ENCODE results near the gene SHE. TPM values are rescaled to one million over a fixed set of nuclear protein-coding genes. Genes with fewer than 3 reads are reported as not detected.

Gene SHE
- total RNA-seq, 1 donor from 2014 or later, result under 0.01 TPM

DNA sequence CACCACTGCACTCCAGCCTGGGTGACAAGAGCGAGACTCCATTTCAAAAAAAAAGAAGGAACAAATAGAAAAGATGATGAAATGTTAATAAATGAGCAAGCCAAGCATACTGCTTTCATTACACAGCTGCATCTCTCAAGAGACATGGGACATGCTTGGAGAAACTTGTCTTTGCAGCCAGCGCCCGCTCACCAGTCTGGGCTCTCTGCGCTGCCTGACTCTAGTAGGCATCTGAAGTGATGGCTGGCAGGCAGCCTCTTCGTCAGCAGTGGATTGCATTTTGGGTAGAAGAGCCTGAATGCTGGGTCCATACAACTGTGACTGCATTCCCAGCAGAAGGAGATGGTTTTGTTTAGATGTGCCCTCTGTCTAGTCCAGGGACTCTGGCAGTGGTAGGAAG lies 49.1 kb downstream of the SHE start:
- TF ChIP-seq CTCF (conservative IDR thresholded peaks at IDR 0.05; ENCODE audit: low read depth, low read length), result no peak
- H3K4me3 ChIP-seq (ENCODE audit: low read depth, low read length), result no peak overlapping the region
- DNase-seq (ENCODE audit: low read depth), result no peak

- TF ChIP-seq CTCF (conservative IDR thresholded peaks at IDR 0.05; ENCODE audit: low read depth, low read length), result no peak
- no peak for DNase-seq (ENCODE audit: low read depth)
- H3K4me3 ChIP-seq (ENCODE audit: low read depth, low read length), result no peak overlapping the region
These were observed 53.8 kb downstream of the SHE start for GRCh38 chr1:154448331-154448811.

GRCh38 chr1:154446789-154447188 lies 55.4 kb downstream of the SHE start:
- DNase-seq (ENCODE audit: low read depth), result no peak
- no peak overlapping the region for H3K4me3 ChIP-seq (ENCODE audit: low read depth, low read length)
- no peak for TF ChIP-seq CTCF (conservative IDR thresholded peaks at IDR 0.05; ENCODE audit: low read depth, low read length)

- H3K4me3 ChIP-seq (ENCODE audit: low read depth, low read length), result no peak overlapping the region
- TF ChIP-seq CTCF (conservative IDR thresholded peaks at IDR 0.05; ENCODE audit: low read depth, low read length), result no peak
- no peak for DNase-seq (ENCODE audit: low read depth)
These were observed 55.9 kb downstream of the SHE start for GRCh38 chr1:154446292-154446691.

- no peak overlapping the region for H3K4me3 ChIP-seq (ENCODE audit: low read depth, low read length)
- no peak for DNase-seq (ENCODE audit: low read depth)
- no peak for TF ChIP-seq CTCF (conservative IDR thresholded peaks at IDR 0.05; ENCODE audit: low read depth, low read length)
These were observed 57.2 kb downstream of the SHE start for GRCh38 chr1:154445040-154445472.

GRCh38 chr1:154443274-154444013 lies 58.8 kb downstream of the SHE start:
- no peak for TF ChIP-seq CTCF (conservative IDR thresholded peaks at IDR 0.05; ENCODE audit: low read depth, low read length)
- DNase-seq (ENCODE audit: low read depth), result no peak
- no peak overlapping the region for H3K4me3 ChIP-seq (ENCODE audit: low read depth, low read length)
